Caco-2 (cell line): ENCODE data around the gene IGIP. TPM values are rescaled to one million over a fixed set of nuclear protein-coding genes. Genes with fewer than 3 reads are reported as not detected.
A peak's percentile ranks its signal among the peaks of the same experiment; 100 is the strongest.

ENCODE experiments used
- BruUV-seq: library from RNA; stranded (reverse); fragments of 400-500 nt; replicated peaks from 2 replicates; lab custom pipeline; 2021; lab: Mats Ljungman, UMichigan
- CTCF ChIA-PET: fragments of 300-600 bp; sonication (Branson Sonifier 250); formaldehyde crosslinking; loops from one replicate; lab custom pipeline; 2022; ENCODE audit warnings: antibody characterized with exemption; lab: Charles Lee
- POLR2A ChIA-PET: fragments of 300-600 bp; sonication (Branson Sonifier 250); formaldehyde crosslinking; loops from one replicate; lab custom pipeline; 2022; ENCODE audit warnings: antibody characterized with exemption; lab: Charles Lee
- DNase-seq, 2 experiments: peaks; one replicate each; pipeline versions ENCODE4 v3.0.0 to v3.0.0-alpha.2; 2020 to 2022
- H3K27me3 ChIP-seq: replicated peaks from 2 replicates; pipeline ENCODE4 v1.6.0; 2011; ENCODE audit warnings: low read length; ENCODE audit not compliant: control insufficient read depth, insufficient read depth
- H3K36me3 ChIP-seq: 2 replicates; pipeline ENCODE4 v1.5.1; 2011; ENCODE audit warnings: low read length; ENCODE audit not compliant: control insufficient read depth, insufficient read depth
- H3K4me1 ChIP-seq: fragments of 250-450 bp; sonication (Bioruptor Pico); 2 replicates; pipeline ENCODE4 v1.5.1; 2020; ENCODE audit warnings: mild to moderate bottlenecking
- H3K4me3 ChIP-seq: 2 replicates; pipeline ENCODE4 v1.5.1; 2011; ENCODE audit warnings: low read depth, mild to moderate bottlenecking, control low read depth, low read length
- H3K9me3 ChIP-seq: fragments of 250-450 bp; sonication (Bioruptor Pico); 2 replicates; pipeline ENCODE4 v1.5.1; 2020; ENCODE audit warnings: mild to moderate bottlenecking, moderate library complexity
- H3K27ac Mint-ChIP-seq: one replicate; pipeline ENCODE4 v1.8.0; 2022; ENCODE audit warnings: mixed read lengths; ENCODE audit not compliant: unreplicated experiment
- H3K27me3 Mint-ChIP-seq: one replicate; pipeline ENCODE4 v1.8.0; 2022; ENCODE audit warnings: mixed read lengths; ENCODE audit not compliant: insufficient read depth, unreplicated experiment
- H3K36me3 Mint-ChIP-seq: one replicate; pipeline ENCODE4 v1.8.0; 2022; ENCODE audit warnings: mild to moderate bottlenecking, mixed read lengths; ENCODE audit not compliant: insufficient read depth, unreplicated experiment
- H3K4me1 Mint-ChIP-seq: one replicate; pipeline ENCODE4 v1.8.0; 2022; ENCODE audit warnings: low read depth, mixed read lengths; ENCODE audit not compliant: unreplicated experiment
- H3K4me3 Mint-ChIP-seq: one replicate; pipeline ENCODE4 v1.8.0; 2022; ENCODE audit warnings: mild to moderate bottlenecking, moderate library complexity, mixed read lengths; ENCODE audit not compliant: unreplicated experiment
- H3K9me3 Mint-ChIP-seq: one replicate; pipeline ENCODE4 v1.8.0; 2022; ENCODE audit warnings: mixed read lengths; ENCODE audit not compliant: unreplicated experiment
- intact Hi-C: fragments of 100-400 bp; cut with micrococcal nuclease; formaldehyde crosslinking; loops from one replicate; pipeline ENCODE4 v1.10.0; 2022; ENCODE audit not compliant: unreplicated experiment
- total RNA-seq: library from RNA; stranded (reverse); gene quantifications from 2 replicates; pipeline ENCODE4 v1.2.3, GENCODE V29; 2022
- TF ChIP-seq, protein P1 (sequence below), 2 experiments: fragments of 200-600 bp in 1 of 2; IDR thresholded peaks; 1 replicate in 1 of 2; 2 replicates in 1 of 2; pipeline versions ENCODE4 v1.5.1 to v1.8.0; 2011 to 2022; ENCODE audit warnings: antibody characterized with exemption in 1 of 2, control low read depth in 1 of 2, inconsistent platforms in 1 of 2, low read depth in 1 of 2, low read length in 1 of 2, mild to moderate bottlenecking in 1 of 2, moderate library complexity in 1 of 2; ENCODE audit not compliant: insufficient read depth in 1 of 2, severe bottlenecking in 1 of 2, unreplicated experiment in 1 of 2

Gene IGIP
- total RNA-seq, 1 experiment from 2014 or later, result 3.7 TPM

- peaks cover 6% of the 10 kb centered on the region for H3K4me1 ChIP-seq
- Mint-ChIP-seq H3K27ac (peak overlapping the region; percentile 87), H3K4me3 (peak overlapping the region; percentile 82), H3K9me3 (no peaks in the 10 kb centered on the region), H3K27me3 (no peaks in the 10 kb centered on the region), H3K36me3 (peaks cover 22% of the 10 kb centered on the region), H3K4me1 (peaks cover 28% of the 10 kb centered on the region)
- no TSS peak for BruUV-seq
- no peaks in the 10 kb centered on the region for H3K36me3 ChIP-seq
- TF ChIP-seq, protein P1, sequence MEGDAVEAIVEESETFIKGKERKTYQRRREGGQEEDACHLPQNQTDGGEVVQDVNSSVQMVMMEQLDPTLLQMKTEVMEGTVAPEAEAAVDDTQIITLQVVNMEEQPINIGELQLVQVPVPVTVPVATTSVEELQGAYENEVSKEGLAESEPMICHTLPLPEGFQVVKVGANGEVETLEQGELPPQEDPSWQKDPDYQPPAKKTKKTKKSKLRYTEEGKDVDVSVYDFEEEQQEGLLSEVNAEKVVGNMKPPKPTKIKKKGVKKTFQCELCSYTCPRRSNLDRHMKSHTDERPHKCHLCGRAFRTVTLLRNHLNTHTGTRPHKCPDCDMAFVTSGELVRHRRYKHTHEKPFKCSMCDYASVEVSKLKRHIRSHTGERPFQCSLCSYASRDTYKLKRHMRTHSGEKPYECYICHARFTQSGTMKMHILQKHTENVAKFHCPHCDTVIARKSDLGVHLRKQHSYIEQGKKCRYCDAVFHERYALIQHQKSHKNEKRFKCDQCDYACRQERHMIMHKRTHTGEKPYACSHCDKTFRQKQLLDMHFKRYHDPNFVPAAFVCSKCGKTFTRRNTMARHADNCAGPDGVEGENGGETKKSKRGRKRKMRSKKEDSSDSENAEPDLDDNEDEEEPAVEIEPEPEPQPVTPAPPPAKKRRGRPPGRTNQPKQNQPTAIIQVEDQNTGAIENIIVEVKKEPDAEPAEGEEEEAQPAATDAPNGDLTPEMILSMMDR (IDR thresholded peaks at IDR 0.05; ENCODE audit: insufficient read depth in 1 of 2, low read depth in 1 of 2, low read length in 1 of 2, severe bottlenecking in 1 of 2, unreplicated experiment in 1 of 2), result no peak
- ChIA-PET POLR2A (no interaction called here), CTCF (interaction anchor here (1.3 kb wide), 1 partner anchor 29 kb away, joined by 4 read pairs; no protein-coding TSS in a partner anchor)
- no peaks in the 10 kb centered on the region for H3K9me3 ChIP-seq
- no peak for DNase-seq
- H3K4me3 ChIP-seq, result peak overlapping the region; percentile 94
- intact Hi-C loops, result no loop called here
- H3K27me3 ChIP-seq, result no peaks in the 10 kb centered on the region
These were observed 10.6 kb upstream of the IGIP start for GRCh38 chr5:140115186-140115500.

- ChIA-PET POLR2A (interaction anchor here (0.7 kb wide), 1 partner anchor 11 kb away, joined by 3 read pairs; no protein-coding TSS in a partner anchor), CTCF (interaction anchor here (0.8 kb wide), 1 partner anchor 8 kb away, joined by 3 read pairs; no protein-coding TSS in a partner anchor)
- no TSS peak for BruUV-seq
- H3K4me1 ChIP-seq, result peaks cover 10% of the 10 kb centered on the region
- Mint-ChIP-seq H3K9me3 (no peaks in the 10 kb centered on the region), H3K4me1 (peaks cover 21% of the 10 kb centered on the region), H3K27ac (no peak overlapping the region), H3K36me3 (peaks cover 22% of the 10 kb centered on the region), H3K27me3 (no peaks in the 10 kb centered on the region), H3K4me3 (no peak overlapping the region)
- TF ChIP-seq, protein P1 (IDR thresholded peaks at IDR 0.05; ENCODE audit: insufficient read depth in 1 of 2, low read depth in 1 of 2, low read length in 1 of 2, severe bottlenecking in 1 of 2, unreplicated experiment in 1 of 2), result peak in 1 of 2 experiments; percentile 20
- DNase-seq, result peak in 1 of 2 experiments; percentile 12
- intact Hi-C loops, result loop anchor here (1.0 kb wide), 1 partner anchor 9 kb away; no protein-coding TSS in a partner anchor
- H3K36me3 ChIP-seq, result no peaks in the 10 kb centered on the region
- no peak overlapping the region for H3K4me3 ChIP-seq
- no peaks in the 10 kb centered on the region for H3K27me3 ChIP-seq
- H3K9me3 ChIP-seq, result no peaks in the 10 kb centered on the region
These were observed 9.0 kb upstream of the IGIP start for GRCh38 chr5:140116716-140117115.

DNA sequence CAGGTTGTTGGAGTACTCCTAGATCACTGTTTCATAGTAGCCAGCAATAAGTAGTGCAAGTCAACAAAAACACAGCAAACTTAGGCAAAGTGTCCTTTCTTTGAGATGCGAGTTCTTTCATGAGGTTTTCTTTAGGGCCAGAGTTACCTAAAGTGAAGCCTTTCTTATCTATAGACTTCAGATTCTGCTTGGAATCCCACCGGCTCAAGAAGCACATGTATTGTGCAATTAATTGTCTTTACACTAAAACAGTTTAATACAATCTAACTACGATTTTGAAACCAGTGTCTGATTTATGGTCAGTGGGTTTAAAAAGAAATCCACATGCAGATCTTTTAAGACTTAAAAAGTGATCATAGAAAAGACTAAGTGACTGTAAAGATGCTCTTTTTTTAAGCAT, 8.2 kb upstream of the IGIP start:
- Histone ChIP-seq H3K4me1 (peaks cover 10% of the 10 kb centered on the region), H3K9me3 (no peaks in the 10 kb centered on the region), H3K27me3 (no peaks in the 10 kb centered on the region), H3K36me3 (no peaks in the 10 kb centered on the region), H3K4me3 (no peak overlapping the region)
- no peaks in the 10 kb centered on the region for H3K27me3 Mint-ChIP-seq
- BruUV-seq, result no TSS peak
- POLR2A ChIA-PET, result interaction anchor here (0.6 kb wide), 1 partner anchor 210 kb away, joined by 3 read pairs; no protein-coding TSS in a partner anchor
- no peak overlapping the region for H3K27ac Mint-ChIP-seq
- no peaks in the 10 kb centered on the region for H3K9me3 Mint-ChIP-seq
- intact Hi-C loops, result no loop called here
- no peak overlapping the region for H3K4me3 Mint-ChIP-seq
- TF ChIP-seq, protein P1 (IDR thresholded peaks at IDR 0.05; ENCODE audit: insufficient read depth in 1 of 2, low read depth in 1 of 2, low read length in 1 of 2, severe bottlenecking in 1 of 2, unreplicated experiment in 1 of 2), result no peak
- peaks cover 22% of the 10 kb centered on the region for H3K36me3 Mint-ChIP-seq
- H3K4me1 Mint-ChIP-seq, result peaks cover 21% of the 10 kb centered on the region
- DNase-seq, result no peak
- CTCF ChIA-PET, result interaction anchor here (0.6 to 0.8 kb wide), 2 partner anchors 8 to 75 kb away, joined by 3 read pairs; no protein-coding TSS in a partner anchor
